Measurements from ENCODE around the gene OR52W1.
"Not testable (repeated sequence)": the region's sequence is repeated elsewhere in the genome, so short reads cannot be mapped to it uniquely, and the experiment has no call there.

The OR52W1 gene

DNA sequence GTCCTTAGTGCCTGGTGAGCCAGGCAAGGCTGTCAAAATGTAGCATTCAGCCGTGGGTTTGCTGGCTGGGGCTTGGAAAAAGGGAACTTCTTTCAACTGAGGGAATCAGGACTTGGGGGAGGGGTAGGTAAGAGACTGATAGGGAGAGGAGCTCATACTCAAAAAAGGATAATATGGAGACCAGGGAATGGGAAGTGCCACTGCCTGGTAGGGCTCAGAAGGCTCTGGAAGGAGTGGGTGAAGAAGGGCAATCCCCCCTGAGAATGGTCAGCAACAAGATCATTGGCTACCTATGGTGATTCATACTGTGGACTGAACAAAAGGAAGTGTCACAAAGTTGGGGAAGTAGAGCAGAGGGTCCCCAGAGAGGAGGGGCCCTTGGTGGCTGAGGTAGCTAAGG, 41.8 kb downstream of the OR52W1 start:
- TF ChIP-seq, protein P1, sequence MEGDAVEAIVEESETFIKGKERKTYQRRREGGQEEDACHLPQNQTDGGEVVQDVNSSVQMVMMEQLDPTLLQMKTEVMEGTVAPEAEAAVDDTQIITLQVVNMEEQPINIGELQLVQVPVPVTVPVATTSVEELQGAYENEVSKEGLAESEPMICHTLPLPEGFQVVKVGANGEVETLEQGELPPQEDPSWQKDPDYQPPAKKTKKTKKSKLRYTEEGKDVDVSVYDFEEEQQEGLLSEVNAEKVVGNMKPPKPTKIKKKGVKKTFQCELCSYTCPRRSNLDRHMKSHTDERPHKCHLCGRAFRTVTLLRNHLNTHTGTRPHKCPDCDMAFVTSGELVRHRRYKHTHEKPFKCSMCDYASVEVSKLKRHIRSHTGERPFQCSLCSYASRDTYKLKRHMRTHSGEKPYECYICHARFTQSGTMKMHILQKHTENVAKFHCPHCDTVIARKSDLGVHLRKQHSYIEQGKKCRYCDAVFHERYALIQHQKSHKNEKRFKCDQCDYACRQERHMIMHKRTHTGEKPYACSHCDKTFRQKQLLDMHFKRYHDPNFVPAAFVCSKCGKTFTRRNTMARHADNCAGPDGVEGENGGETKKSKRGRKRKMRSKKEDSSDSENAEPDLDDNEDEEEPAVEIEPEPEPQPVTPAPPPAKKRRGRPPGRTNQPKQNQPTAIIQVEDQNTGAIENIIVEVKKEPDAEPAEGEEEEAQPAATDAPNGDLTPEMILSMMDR (IDR thresholded peaks at IDR 0.05; ENCODE audit: low read depth, low read length) = no peak
- Histone ChIP-seq H3K27me3 (no peaks in the 10 kb centered on the region), H3K4me1 (no peaks in the 10 kb centered on the region), H3K36me3 (no peaks in the 10 kb centered on the region), H3K4me3 (ENCODE audit: low read depth, low read length) (no peak overlapping the region), H3K9me3 (no peaks in the 10 kb centered on the region)
- no peak for DNase-seq

DNA sequence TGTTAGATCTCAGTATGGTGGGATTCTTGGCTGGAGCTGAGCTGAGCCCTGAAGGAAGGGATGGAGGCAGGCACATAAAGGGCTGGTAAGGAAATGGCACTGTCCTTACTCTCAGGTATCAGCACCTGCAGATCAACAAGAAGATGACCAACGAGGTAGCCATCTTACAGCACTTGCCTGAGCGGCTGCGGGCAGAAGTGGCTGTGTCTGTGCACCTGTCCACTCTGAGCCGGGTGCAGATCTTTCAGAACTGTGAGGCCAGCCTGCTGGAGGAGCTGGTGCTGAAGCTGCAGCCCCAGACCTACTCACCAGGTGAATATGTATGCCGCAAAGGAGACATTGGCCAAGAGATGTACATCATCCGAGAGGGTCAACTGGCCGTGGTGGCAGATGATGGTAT, 42.3 kb downstream of the OR52W1 start:
- H3K4me1 ChIP-seq = no peaks in the 10 kb centered on the region
- TF ChIP-seq, protein P1 (IDR thresholded peaks at IDR 0.05; ENCODE audit: low read depth, low read length) = no peak
- H3K4me3 ChIP-seq (ENCODE audit: low read depth, low read length) = no peak overlapping the region
- H3K36me3 ChIP-seq = no peaks in the 10 kb centered on the region
- no peak for DNase-seq
- no peaks in the 10 kb centered on the region for H3K9me3 ChIP-seq
- no peaks in the 10 kb centered on the region for H3K27me3 ChIP-seq

DNA sequence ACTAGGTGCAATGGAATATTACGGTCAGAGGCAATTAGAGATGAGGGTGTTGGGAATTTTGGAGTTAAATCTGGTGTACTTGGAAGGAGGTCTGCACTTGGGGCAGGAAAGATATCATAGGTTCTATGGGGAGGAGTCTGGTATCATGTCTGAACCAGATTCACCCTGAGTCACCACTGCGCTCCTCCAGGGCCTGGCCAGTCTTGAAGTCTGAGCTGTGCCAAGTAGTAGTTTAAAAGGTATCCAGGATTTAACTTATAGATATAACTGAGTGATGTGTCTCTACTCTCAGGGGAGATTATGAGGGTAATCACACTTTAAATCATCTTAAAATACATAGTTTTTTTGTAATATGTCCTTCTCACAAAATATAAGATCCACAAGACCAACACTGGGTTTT, 46.5 kb downstream of the OR52W1 start:
- Histone ChIP-seq H3K27me3 (no peaks in the 10 kb centered on the region), H3K4me1 (no peaks in the 10 kb centered on the region), H3K9me3 (no peaks in the 10 kb centered on the region), H3K36me3 (no peaks in the 10 kb centered on the region), H3K4me3 (ENCODE audit: low read depth, low read length) (no peak overlapping the region)
- DNase-seq = no peak
- TF ChIP-seq, protein P1 (IDR thresholded peaks at IDR 0.05; ENCODE audit: low read depth, low read length) = no peak

- no peak for DNase-seq
- Histone ChIP-seq H3K4me3 (ENCODE audit: low read depth, low read length) (no peak overlapping the region), H3K4me1 (no peaks in the 10 kb centered on the region), H3K9me3 (no peaks in the 10 kb centered on the region), H3K27me3 (no peaks in the 10 kb centered on the region), H3K36me3 (no peaks in the 10 kb centered on the region)
- TF ChIP-seq, protein P1 (IDR thresholded peaks at IDR 0.05; ENCODE audit: low read depth, low read length) = no peak
These were observed 49.2 kb downstream of the OR52W1 start for GRCh38 chr11:6248248-6248647.

DNA sequence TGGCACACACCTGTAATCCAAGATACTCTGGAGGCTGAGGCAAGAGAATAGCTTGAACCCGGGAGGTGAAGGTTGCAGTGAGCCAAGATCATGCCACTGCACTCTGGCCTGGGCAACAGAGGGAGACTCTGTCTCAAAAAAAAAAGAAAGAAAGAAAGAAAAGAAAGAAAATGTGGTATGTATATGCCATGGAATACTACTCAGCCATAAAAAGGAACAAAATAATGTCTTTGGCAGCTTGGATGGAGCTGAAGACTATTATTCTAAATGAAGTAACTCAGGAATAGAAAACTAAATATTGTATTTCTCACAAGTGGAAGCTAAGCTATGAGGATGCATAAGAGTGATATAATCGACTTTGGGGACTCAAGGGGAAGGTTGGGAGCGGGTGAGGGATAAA, 49.9 kb downstream of the OR52W1 start:
- not testable (repeated sequence) for H3K4me1 ChIP-seq; H3K9me3 ChIP-seq; H3K27me3 ChIP-seq; H3K4me3 ChIP-seq (ENCODE audit: low read depth, low read length); DNase-seq; H3K36me3 ChIP-seq

All from BE2C (cell line).